ENCODE data around the gene TMSB4X. TPM values are rescaled to one million over a fixed set of nuclear protein-coding genes. Genes with fewer than 3 reads are reported as not detected.

TMSB4X gene
- total and polyA plus RNA-seq, 2 of the 8 experiments (the other 6 are each of a cell fraction or from before 2014, with no cell fraction given): 2,063 to 2,112 TPM

DNA sequence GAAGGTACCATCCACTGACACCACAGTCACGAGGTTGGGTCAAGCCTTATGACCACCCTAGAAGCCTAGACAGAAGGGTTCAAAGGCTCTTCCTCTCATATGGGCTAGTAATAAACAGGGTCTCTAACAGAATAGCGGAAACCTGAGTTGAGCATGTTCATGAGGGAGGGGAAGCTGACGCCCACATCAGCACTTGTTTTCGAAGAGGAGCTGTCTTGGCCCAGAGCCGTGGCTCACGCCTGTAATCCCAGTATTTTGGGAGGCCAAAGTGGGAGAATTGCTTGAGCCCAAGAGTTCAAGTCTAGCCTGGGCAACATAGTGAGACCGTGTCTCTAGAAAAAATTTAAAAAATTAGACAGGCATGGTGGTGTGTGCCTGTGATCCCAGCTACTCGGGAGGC lies 21.5 kb upstream of the TMSB4X start (continued):
- TF ChIP-seq, protein P1, sequence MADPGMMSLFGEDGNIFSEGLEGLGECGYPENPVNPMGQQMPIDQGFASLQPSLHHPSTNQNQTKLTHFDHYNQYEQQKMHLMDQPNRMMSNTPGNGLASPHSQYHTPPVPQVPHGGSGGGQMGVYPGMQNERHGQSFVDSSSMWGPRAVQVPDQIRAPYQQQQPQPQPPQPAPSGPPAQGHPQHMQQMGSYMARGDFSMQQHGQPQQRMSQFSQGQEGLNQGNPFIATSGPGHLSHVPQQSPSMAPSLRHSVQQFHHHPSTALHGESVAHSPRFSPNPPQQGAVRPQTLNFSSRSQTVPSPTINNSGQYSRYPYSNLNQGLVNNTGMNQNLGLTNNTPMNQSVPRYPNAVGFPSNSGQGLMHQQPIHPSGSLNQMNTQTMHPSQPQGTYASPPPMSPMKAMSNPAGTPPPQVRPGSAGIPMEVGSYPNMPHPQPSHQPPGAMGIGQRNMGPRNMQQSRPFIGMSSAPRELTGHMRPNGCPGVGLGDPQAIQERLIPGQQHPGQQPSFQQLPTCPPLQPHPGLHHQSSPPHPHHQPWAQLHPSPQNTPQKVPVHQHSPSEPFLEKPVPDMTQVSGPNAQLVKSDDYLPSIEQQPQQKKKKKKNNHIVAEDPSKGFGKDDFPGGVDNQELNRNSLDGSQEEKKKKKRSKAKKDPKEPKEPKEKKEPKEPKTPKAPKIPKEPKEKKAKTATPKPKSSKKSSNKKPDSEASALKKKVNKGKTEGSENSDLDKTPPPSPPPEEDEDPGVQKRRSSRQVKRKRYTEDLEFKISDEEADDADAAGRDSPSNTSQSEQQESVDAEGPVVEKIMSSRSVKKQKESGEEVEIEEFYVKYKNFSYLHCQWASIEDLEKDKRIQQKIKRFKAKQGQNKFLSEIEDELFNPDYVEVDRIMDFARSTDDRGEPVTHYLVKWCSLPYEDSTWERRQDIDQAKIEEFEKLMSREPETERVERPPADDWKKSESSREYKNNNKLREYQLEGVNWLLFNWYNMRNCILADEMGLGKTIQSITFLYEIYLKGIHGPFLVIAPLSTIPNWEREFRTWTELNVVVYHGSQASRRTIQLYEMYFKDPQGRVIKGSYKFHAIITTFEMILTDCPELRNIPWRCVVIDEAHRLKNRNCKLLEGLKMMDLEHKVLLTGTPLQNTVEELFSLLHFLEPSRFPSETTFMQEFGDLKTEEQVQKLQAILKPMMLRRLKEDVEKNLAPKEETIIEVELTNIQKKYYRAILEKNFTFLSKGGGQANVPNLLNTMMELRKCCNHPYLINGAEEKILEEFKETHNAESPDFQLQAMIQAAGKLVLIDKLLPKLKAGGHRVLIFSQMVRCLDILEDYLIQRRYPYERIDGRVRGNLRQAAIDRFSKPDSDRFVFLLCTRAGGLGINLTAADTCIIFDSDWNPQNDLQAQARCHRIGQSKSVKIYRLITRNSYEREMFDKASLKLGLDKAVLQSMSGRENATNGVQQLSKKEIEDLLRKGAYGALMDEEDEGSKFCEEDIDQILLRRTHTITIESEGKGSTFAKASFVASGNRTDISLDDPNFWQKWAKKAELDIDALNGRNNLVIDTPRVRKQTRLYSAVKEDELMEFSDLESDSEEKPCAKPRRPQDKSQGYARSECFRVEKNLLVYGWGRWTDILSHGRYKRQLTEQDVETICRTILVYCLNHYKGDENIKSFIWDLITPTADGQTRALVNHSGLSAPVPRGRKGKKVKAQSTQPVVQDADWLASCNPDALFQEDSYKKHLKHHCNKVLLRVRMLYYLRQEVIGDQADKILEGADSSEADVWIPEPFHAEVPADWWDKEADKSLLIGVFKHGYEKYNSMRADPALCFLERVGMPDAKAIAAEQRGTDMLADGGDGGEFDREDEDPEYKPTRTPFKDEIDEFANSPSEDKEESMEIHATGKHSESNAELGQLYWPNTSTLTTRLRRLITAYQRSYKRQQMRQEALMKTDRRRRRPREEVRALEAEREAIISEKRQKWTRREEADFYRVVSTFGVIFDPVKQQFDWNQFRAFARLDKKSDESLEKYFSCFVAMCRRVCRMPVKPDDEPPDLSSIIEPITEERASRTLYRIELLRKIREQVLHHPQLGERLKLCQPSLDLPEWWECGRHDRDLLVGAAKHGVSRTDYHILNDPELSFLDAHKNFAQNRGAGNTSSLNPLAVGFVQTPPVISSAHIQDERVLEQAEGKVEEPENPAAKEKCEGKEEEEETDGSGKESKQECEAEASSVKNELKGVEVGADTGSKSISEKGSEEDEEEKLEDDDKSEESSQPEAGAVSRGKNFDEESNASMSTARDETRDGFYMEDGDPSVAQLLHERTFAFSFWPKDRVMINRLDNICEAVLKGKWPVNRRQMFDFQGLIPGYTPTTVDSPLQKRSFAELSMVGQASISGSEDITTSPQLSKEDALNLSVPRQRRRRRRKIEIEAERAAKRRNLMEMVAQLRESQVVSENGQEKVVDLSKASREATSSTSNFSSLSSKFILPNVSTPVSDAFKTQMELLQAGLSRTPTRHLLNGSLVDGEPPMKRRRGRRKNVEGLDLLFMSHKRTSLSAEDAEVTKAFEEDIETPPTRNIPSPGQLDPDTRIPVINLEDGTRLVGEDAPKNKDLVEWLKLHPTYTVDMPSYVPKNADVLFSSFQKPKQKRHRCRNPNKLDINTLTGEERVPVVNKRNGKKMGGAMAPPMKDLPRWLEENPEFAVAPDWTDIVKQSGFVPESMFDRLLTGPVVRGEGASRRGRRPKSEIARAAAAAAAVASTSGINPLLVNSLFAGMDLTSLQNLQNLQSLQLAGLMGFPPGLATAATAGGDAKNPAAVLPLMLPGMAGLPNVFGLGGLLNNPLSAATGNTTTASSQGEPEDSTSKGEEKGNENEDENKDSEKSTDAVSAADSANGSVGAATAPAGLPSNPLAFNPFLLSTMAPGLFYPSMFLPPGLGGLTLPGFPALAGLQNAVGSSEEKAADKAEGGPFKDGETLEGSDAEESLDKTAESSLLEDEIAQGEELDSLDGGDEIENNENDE (IDR thresholded peaks at IDR 0.05; ENCODE audit: insufficient replicate concordance, low read length): no peak
- TF ChIP-seq, protein P2, sequence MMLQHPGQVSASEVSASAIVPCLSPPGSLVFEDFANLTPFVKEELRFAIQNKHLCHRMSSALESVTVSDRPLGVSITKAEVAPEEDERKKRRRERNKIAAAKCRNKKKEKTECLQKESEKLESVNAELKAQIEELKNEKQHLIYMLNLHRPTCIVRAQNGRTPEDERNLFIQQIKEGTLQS (IDR thresholded peaks at IDR 0.05; ENCODE audit: insufficient read depth, low read depth, low read length): no peak
- TF ChIP-seq CREB1 (IDR thresholded peaks at IDR 0.05) (no peak), SUZ12 (IDR thresholded peaks at IDR 0.05; ENCODE audit: low read length) (no peak), JUND (IDR thresholded peaks at IDR 0.05; ENCODE audit: low read length) (no peak)
- TF ChIP-seq, protein P3, sequence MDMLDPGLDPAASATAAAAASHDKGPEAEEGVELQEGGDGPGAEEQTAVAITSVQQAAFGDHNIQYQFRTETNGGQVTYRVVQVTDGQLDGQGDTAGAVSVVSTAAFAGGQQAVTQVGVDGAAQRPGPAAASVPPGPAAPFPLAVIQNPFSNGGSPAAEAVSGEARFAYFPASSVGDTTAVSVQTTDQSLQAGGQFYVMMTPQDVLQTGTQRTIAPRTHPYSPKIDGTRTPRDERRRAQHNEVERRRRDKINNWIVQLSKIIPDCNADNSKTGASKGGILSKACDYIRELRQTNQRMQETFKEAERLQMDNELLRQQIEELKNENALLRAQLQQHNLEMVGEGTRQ (IDR thresholded peaks at IDR 0.05; ENCODE audit: low read length): no peak
- TF ChIP-seq, protein P4, sequence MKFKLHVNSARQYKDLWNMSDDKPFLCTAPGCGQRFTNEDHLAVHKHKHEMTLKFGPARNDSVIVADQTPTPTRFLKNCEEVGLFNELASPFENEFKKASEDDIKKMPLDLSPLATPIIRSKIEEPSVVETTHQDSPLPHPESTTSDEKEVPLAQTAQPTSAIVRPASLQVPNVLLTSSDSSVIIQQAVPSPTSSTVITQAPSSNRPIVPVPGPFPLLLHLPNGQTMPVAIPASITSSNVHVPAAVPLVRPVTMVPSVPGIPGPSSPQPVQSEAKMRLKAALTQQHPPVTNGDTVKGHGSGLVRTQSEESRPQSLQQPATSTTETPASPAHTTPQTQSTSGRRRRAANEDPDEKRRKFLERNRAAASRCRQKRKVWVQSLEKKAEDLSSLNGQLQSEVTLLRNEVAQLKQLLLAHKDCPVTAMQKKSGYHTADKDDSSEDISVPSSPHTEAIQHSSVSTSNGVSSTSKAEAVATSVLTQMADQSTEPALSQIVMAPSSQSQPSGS (IDR thresholded peaks at IDR 0.05; ENCODE audit: low read length): no peak

All from H1 (cell line).